A549 treated with CORT108297 at 1 μM for 4 hours (cell line): ENCODE results near the gene RNU1-4. TPM values are rescaled to one million over a fixed set of nuclear protein-coding genes. Genes with fewer than 3 reads are reported as not detected.

Experiments used
- total RNA-seq: library from RNA; stranded (reverse); fragments of 200-300 nt; extraction: Qiagen RNA extraction; gene quantifications from 5 replicates; pipeline ENCODE4 v1.2.3, GENCODE V29; 2022

Gene RNU1-4
- 11.7 TPM in 1 of 5 replicates, not detected in the others for total RNA-seq

GRCh38 chr1:16740047-16740964 lies at the start of gene RNU1-4:
Gene RNU1-4 (plus strand): TSS chr1:16740516.

Other genes starting within 250 kb of the RNU1-4 start
- gene RNU1-1, start 226.2 kb upstream of the RNU1-4 start, total RNA-seq, result 11.7 TPM in 1 of 5 replicates, not detected in the others
- 17.0 to 26.8 TPM (median 24.7 TPM) in 5 replicates for gene NBPF1, start 127.0 kb upstream of the RNU1-4 start, total RNA-seq
- 11.7 TPM in 1 of 5 replicates, not detected in the others for gene RNU1-3, start 73.6 kb upstream of the RNU1-4 start, total RNA-seq
- gene RNU1-2, start 155.5 kb downstream of the RNU1-4 start, total RNA-seq, result 11.7 TPM in 1 of 5 replicates, not detected in the others
- 6.3 to 10.7 TPM (median 8.3 TPM) in 5 replicates for gene CROCC, start 181.4 kb downstream of the RNU1-4 start, total RNA-seq
- gene MFAP2, start 240.1 kb downstream of the RNU1-4 start, total RNA-seq, result 0.35 to 0.62 TPM (median 0.45 TPM) in 5 replicates